ENCODE measurements around the gene SLC6A1. TPM values are rescaled to one million over a fixed set of nuclear protein-coding genes. Genes with fewer than 3 reads are reported as not detected.

The SLC6A1 gene
- total and polyA plus RNA-seq, 2 of the 13 experiments (the other 11 are each of a cell fraction or from before 2014, with no cell fraction given) = not detected

DNA sequence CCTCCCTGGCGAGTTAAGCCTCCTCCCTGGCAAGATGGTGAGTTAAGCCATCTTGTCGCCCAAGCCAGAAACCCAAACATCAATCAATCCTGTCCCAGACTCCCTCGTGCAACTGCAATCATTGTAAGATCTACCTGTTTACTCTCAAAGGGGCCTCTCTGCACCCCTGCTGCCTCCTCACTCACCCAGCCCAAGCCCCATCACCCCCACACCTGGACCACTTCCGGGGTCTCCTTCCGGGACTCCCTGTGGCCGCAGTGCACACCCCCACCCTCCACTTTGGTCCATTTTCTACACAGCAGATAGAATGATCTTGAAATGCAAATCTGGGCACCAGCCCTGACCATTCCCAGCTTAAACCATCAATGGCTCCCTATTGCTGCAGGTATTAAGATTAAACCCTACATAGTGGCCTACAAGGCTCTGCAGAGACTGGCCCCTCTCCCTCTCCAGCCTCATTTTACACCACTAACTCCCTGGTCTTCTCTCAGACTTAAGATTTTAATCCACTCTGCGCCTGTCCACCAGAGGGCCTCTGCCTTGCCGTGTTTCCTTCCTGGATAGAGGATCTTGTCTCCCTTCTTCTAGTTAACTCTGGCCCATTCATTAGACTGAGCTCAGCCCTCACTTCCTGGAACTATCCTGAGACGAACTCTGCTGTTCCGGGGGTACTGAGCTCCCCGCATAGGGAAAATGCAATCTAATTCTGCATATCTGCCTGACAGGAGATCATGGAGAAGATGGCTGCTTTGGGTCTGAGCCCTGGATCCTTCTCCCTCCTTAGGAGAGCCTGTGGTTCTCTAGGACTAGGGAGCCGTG, 41.9 kb upstream of the SLC6A1 start:
- CTCF ChIA-PET (ENCODE audit: low intra/inter-chr PET ratio, low total read pairs) = interaction anchor here (1.3 kb wide), 1 partner anchor 109 kb away, joined by 10 read pairs; no protein-coding TSS in a partner anchor
- ATAC-seq (peak; percentile 62), FAIRE-seq (no peak), DNase-seq (ENCODE audit: low spot score) (peak; percentile 25)
- H3K4me3 ChIP-seq (replicated peaks in 1 of 3; ENCODE audit: insufficient read depth in 1 of 3, low read depth in 2 of 3, low read length in 3 of 3) = no peak overlapping the region
- no peaks in the 10 kb centered on the region; the same call in none of the 2 replicates for H4K20me1 ChIP-seq (ENCODE audit: insufficient read depth, low read length)
- H3K4me1 ChIP-seq (ENCODE audit: insufficient read depth, low read length) = no peaks in the 10 kb centered on the region
- H3K27ac ChIP-seq (ENCODE audit: extremely low read length, insufficient read depth, low read length) = no peak overlapping the region
- no peak overlapping the region for H3K9ac ChIP-seq (ENCODE audit: insufficient read depth, low read depth, low read length)
- TF ChIP-seq ELF3 (CRISPR knock-in tag; IDR thresholded peaks at IDR 0.05) (0 out of 2 replicates have a peak, but pooled peaks have one; percentile 14), JUND (CRISPR knock-in tag; IDR thresholded peaks at IDR 0.05) (no peak), SMC3 (IDR thresholded peaks at IDR 0.05; ENCODE audit: low read length) (peak; percentile 75), STAG1 (CRISPR knock-in tag; IDR thresholded peaks at IDR 0.05) (peak; percentile 48)
- TF ChIP-seq, protein P1, sequence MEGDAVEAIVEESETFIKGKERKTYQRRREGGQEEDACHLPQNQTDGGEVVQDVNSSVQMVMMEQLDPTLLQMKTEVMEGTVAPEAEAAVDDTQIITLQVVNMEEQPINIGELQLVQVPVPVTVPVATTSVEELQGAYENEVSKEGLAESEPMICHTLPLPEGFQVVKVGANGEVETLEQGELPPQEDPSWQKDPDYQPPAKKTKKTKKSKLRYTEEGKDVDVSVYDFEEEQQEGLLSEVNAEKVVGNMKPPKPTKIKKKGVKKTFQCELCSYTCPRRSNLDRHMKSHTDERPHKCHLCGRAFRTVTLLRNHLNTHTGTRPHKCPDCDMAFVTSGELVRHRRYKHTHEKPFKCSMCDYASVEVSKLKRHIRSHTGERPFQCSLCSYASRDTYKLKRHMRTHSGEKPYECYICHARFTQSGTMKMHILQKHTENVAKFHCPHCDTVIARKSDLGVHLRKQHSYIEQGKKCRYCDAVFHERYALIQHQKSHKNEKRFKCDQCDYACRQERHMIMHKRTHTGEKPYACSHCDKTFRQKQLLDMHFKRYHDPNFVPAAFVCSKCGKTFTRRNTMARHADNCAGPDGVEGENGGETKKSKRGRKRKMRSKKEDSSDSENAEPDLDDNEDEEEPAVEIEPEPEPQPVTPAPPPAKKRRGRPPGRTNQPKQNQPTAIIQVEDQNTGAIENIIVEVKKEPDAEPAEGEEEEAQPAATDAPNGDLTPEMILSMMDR (CRISPR knock-in tag; IDR thresholded peaks at IDR 0.05) = peak; percentile 51
- TF ChIP-seq, protein P2, sequence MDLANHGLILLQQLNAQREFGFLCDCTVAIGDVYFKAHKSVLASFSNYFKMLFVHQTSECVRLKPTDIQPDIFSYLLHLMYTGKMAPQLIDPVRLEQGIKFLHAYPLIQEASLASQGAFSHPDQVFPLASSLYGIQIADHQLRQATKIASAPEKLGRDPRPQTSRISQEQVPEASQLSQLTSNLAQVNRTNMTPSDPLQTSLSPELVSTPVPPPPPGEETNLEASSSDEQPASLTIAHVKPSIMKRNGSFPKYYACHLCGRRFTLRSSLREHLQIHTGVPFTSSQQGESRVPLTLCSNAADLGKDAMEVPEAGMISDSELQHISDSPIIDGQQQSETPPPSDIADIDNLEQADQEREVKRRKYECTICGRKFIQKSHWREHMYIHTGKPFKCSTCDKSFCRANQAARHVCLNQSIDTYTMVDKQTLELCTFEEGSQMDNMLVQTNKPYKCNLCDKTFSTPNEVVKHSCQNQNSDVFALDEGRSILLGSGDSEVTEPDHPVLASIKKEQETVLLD (CRISPR knock-in tag; IDR thresholded peaks at IDR 0.05; ENCODE audit: low read depth) = no peak
- WGBS (ENCODE audit: low lambda C conversion rate) = 11% methylated on average over 8 of the region's 12 CpGs
- intact Hi-C loops (cut with micrococcal nuclease; ENCODE audit: unreplicated experiment) (loop anchor here (1.0 kb wide), 1 partner anchor 109 kb away; no protein-coding TSS in a partner anchor), in situ Hi-C loops (cut with HindIII; ENCODE audit: extremely low pct_ligation_motif_present, low pct_unique_long_range_greater_than_20kb) (no loop called here)
- no peaks in the 10 kb centered on the region for H3K36me3 ChIP-seq (replicated peaks in 1 of 2; ENCODE audit: control insufficient read depth in 1 of 2, insufficient read depth in 2 of 2, low read length in 2 of 2)
- no TSS peak for BruUV-seq (replicated peaks)
- no peak overlapping the region for H3K4me2 ChIP-seq (ENCODE audit: low read depth, low read length)
- H3K9me3 ChIP-seq (ENCODE audit: low read length) = no peaks in the 10 kb centered on the region
- peaks cover 5 to 33% of the 10 kb centered on the region in 2 experiments; a peak in 3 of 5 replicates for H3K27me3 ChIP-seq (ENCODE audit: control insufficient read depth in 1 of 2, insufficient read depth in 2 of 2, low read length in 2 of 2)
- H2AFZ ChIP-seq (ENCODE audit: low read length) = no peak overlapping the region
- POLR2A ChIA-PET = no interaction called here
- H3K79me2 ChIP-seq (ENCODE audit: insufficient read depth, low read length) = no peaks in the 10 kb centered on the region

Data from HepG2 (cell line).